Measurements from ENCODE around the gene EIF3B.

Gene EIF3B

GRCh38 chr7:2394566-2395082, 40.0 kb downstream of the EIF3B start:
- DNase-seq (ENCODE audit: insufficient read length, low spot score) (no peak), FAIRE-seq (no peak)
- no peak for TF ChIP-seq SPI1 (IDR thresholded peaks at IDR 0.05; ENCODE audit: low read depth, low read length)
- TF ChIP-seq POU2F2 (IDR thresholded peaks at IDR 0.05; ENCODE audit: low read depth, low read length), result no peak
- TF ChIP-seq PAX5 (IDR thresholded peaks at IDR 0.05; ENCODE audit: insufficient read depth, low read length, severe bottlenecking), result no peak
- TF ChIP-seq TAF1 (IDR thresholded peaks at IDR 0.05; ENCODE audit: low read depth, low read length), result no peak
- TF ChIP-seq POLR2AphosphoS5 (IDR thresholded peaks at IDR 0.05; ENCODE audit: low read depth, low read length), result no peak
- no peak for TF ChIP-seq POLR2A (IDR thresholded peaks at IDR 0.05; ENCODE audit: low read depth, low read length)

GRCh38 chr7:2398506-2398905, 43.9 kb downstream of the EIF3B start:
- FAIRE-seq (no peak), DNase-seq (ENCODE audit: insufficient read length, low spot score) (no peak)
- TF ChIP-seq TAF1 (IDR thresholded peaks at IDR 0.05; ENCODE audit: low read depth, low read length) (no peak), SPI1 (IDR thresholded peaks at IDR 0.05; ENCODE audit: low read depth, low read length) (no peak), POLR2AphosphoS5 (IDR thresholded peaks at IDR 0.05; ENCODE audit: low read depth, low read length) (no peak), PAX5 (IDR thresholded peaks at IDR 0.05; ENCODE audit: insufficient read depth, low read length, severe bottlenecking) (no peak), POLR2A (IDR thresholded peaks at IDR 0.05; ENCODE audit: low read depth, low read length) (no peak), POU2F2 (IDR thresholded peaks at IDR 0.05; ENCODE audit: low read depth, low read length) (no peak)

- peak; percentile 68 for FAIRE-seq
- TF ChIP-seq POU2F2 (IDR thresholded peaks at IDR 0.05; ENCODE audit: low read depth, low read length) (no peak), POLR2A (IDR thresholded peaks at IDR 0.05; ENCODE audit: low read depth, low read length) (no peak), PAX5 (IDR thresholded peaks at IDR 0.05; ENCODE audit: insufficient read depth, low read length, severe bottlenecking) (no peak), TAF1 (IDR thresholded peaks at IDR 0.05; ENCODE audit: low read depth, low read length) (no peak), SPI1 (IDR thresholded peaks at IDR 0.05; ENCODE audit: low read depth, low read length) (no peak), POLR2AphosphoS5 (IDR thresholded peaks at IDR 0.05; ENCODE audit: low read depth, low read length) (no peak)
- DNase-seq (ENCODE audit: insufficient read length, low spot score), result no peak
Observed at GRCh38 chr7:2399848-2400587, 45.4 kb downstream of the EIF3B start.

DNA sequence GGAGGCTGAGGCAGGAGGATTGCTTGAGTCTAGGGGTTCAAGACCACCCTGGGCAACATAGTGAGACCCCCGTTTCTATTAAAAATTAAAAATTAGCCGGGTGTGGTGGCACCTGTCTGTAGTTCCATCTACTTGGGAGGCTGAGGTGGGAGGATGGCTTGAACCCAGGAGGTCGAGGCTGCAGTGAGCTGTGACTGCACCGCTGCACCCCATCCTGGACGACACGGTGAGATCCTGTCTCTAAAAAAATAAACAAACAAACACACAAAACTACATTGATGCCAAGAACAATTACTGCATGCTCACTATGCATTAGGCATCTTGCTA, 48.0 kb downstream of the EIF3B start:
- FAIRE-seq (no peak), DNase-seq (ENCODE audit: insufficient read length, low spot score) (no peak)
- TF ChIP-seq POLR2AphosphoS5 (IDR thresholded peaks at IDR 0.05; ENCODE audit: low read depth, low read length), result no peak
- TF ChIP-seq POLR2A (IDR thresholded peaks at IDR 0.05; ENCODE audit: low read depth, low read length), result no peak
- no peak for TF ChIP-seq POU2F2 (IDR thresholded peaks at IDR 0.05; ENCODE audit: low read depth, low read length)
- TF ChIP-seq TAF1 (IDR thresholded peaks at IDR 0.05; ENCODE audit: low read depth, low read length), result no peak
- TF ChIP-seq SPI1 (IDR thresholded peaks at IDR 0.05; ENCODE audit: low read depth, low read length), result no peak
- no peak for TF ChIP-seq PAX5 (IDR thresholded peaks at IDR 0.05; ENCODE audit: insufficient read depth, low read length, severe bottlenecking)

GRCh38 chr7:2403014-2403717, 48.5 kb downstream of the EIF3B start, which contains the start of gene CHST12:
TSS of gene CHST12 (plus strand) at chr7:2403611. CDS start at chr7:2432640, 29,029 bp downstream.
- TF ChIP-seq PAX5 (IDR thresholded peaks at IDR 0.05; ENCODE audit: insufficient read depth, low read length, severe bottlenecking) (no peak), TAF1 (IDR thresholded peaks at IDR 0.05; ENCODE audit: low read depth, low read length) (peak; percentile 42; the same call in 1 of the 2 replicates)
- FAIRE-seq (peak; percentile 95), DNase-seq (ENCODE audit: insufficient read length, low spot score) (peak; percentile 94)

- TF ChIP-seq POLR2AphosphoS5 (IDR thresholded peaks at IDR 0.05; ENCODE audit: low read depth, low read length) (no peak), POLR2A (IDR thresholded peaks at IDR 0.05; ENCODE audit: low read depth, low read length) (no peak), PAX5 (IDR thresholded peaks at IDR 0.05; ENCODE audit: insufficient read depth, low read length, severe bottlenecking) (no peak)
- no peak for FAIRE-seq
- no peak for DNase-seq (ENCODE audit: insufficient read length, low spot score)
Observed at GRCh38 chr7:2403718-2404648, 49.4 kb downstream of the EIF3B start.

DNA sequence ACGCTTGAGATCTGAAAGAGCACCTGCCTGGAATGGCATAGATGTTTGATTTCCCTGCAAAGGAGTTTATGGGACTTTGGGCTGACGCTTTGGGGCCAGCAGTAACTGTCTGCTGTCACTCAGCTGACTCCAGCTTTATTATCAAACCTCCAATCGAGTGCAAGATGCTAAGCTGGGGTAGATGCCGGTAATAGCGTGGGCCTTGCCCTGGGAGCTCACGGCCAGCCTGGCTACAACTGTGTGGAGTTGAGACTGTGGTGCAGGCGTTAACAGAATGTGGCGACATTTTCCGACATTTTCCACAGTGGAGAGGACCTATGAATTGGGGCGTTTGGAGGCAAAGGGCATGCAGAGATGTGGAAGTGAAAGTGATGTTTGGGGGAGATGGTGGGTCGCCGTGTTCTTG, 50.1 kb downstream of the EIF3B start:
- TF ChIP-seq POLR2A (IDR thresholded peaks at IDR 0.05; ENCODE audit: low read depth, low read length) (no peak), POU2F2 (IDR thresholded peaks at IDR 0.05; ENCODE audit: low read depth, low read length) (no peak), SPI1 (IDR thresholded peaks at IDR 0.05; ENCODE audit: low read depth, low read length) (peak; percentile 62), PAX5 (IDR thresholded peaks at IDR 0.05; ENCODE audit: insufficient read depth, low read length, severe bottlenecking) (no peak), POLR2AphosphoS5 (IDR thresholded peaks at IDR 0.05; ENCODE audit: low read depth, low read length) (no peak), TAF1 (IDR thresholded peaks at IDR 0.05; ENCODE audit: low read depth, low read length) (no peak)
- FAIRE-seq (no peak), DNase-seq (ENCODE audit: insufficient read length, low spot score) (no peak)

GRCh38 chr7:2405201-2405600, 50.6 kb downstream of the EIF3B start:
- FAIRE-seq (no peak), DNase-seq (ENCODE audit: insufficient read length, low spot score) (no peak)
- TF ChIP-seq TAF1 (IDR thresholded peaks at IDR 0.05; ENCODE audit: low read depth, low read length) (no peak), POLR2A (IDR thresholded peaks at IDR 0.05; ENCODE audit: low read depth, low read length) (no peak), POU2F2 (IDR thresholded peaks at IDR 0.05; ENCODE audit: low read depth, low read length) (no peak), POLR2AphosphoS5 (IDR thresholded peaks at IDR 0.05; ENCODE audit: low read depth, low read length) (no peak), PAX5 (IDR thresholded peaks at IDR 0.05; ENCODE audit: insufficient read depth, low read length, severe bottlenecking) (no peak), SPI1 (IDR thresholded peaks at IDR 0.05; ENCODE audit: low read depth, low read length) (no peak)
